ENCODE measurements around the gene ARHGEF28. TPM values are rescaled to one million over a fixed set of nuclear protein-coding genes. Genes with fewer than 3 reads are reported as not detected.

ARHGEF28 gene
- total RNA-seq, 1 donor from 2014 or later: 8.5 TPM

GRCh38 chr5:73939557-73939956 is 313.6 kb downstream of the ARHGEF28 start:
- H3K27me3 ChIP-seq (ENCODE audit: insufficient read depth, low read length): no peaks in the 10 kb centered on the region
- peaks cover 19% of the 10 kb centered on the region for H3K4me1 ChIP-seq (ENCODE audit: insufficient read depth, low read length)
- peak overlapping the region; percentile 81 for H3K4me2 ChIP-seq (ENCODE audit: low read length)
- Mint-ChIP-seq H3K4me1 (ENCODE audit: low read depth, unreplicated experiment) (peaks cover 41% of the 10 kb centered on the region), H3K27me3 (ENCODE audit: low read depth, unreplicated experiment) (no peaks in the 10 kb centered on the region), H3K4me3 (ENCODE audit: unreplicated experiment) (no peak overlapping the region), H3K9me3 (ENCODE audit: unreplicated experiment) (peaks cover 3% of the 10 kb centered on the region), H3K36me3 (ENCODE audit: low read depth, unreplicated experiment) (no peaks in the 10 kb centered on the region), H3K27ac (ENCODE audit: unreplicated experiment) (peak overlapping the region; percentile 97)
- peak; percentile 8 for DNase-seq (ENCODE audit: low read depth)
- H4K20me1 ChIP-seq (ENCODE audit: insufficient read depth, low read length): no peaks in the 10 kb centered on the region
- peak overlapping the region; percentile 77 for H3K9ac ChIP-seq (ENCODE audit: low read length)
- H3K27ac ChIP-seq (ENCODE audit: low read depth, low read length): peak overlapping the region; percentile 96
- no peaks in the 10 kb centered on the region for H3K9me3 ChIP-seq (ENCODE audit: insufficient read depth, low read depth, low read length)
- peak overlapping the region; percentile 1 for H2AFZ ChIP-seq (ENCODE audit: low read depth, low read length)
- FAIRE-seq: no peak
- H3K36me3 ChIP-seq (ENCODE audit: insufficient read depth, low read length): no peaks in the 10 kb centered on the region
- no peak for TF ChIP-seq CTCF (IDR thresholded peaks at IDR 0.05; ENCODE audit: insufficient read depth, low read depth, low read length)
- no peak for TF ChIP-seq EZH2 (IDR thresholded peaks at IDR 0.05; ENCODE audit: insufficient read depth, low read length)
- no peaks in the 10 kb centered on the region for H3K79me2 ChIP-seq (ENCODE audit: insufficient read depth, low read length)
- no peak overlapping the region for H3K4me3 ChIP-seq (ENCODE audit: insufficient read depth, low read depth, low read length)

- no peak overlapping the region for H3K4me2 ChIP-seq (ENCODE audit: low read length)
- no peak overlapping the region for H3K9ac ChIP-seq (ENCODE audit: low read length)
- no peaks in the 10 kb centered on the region for H3K36me3 Mint-ChIP-seq (ENCODE audit: low read depth, unreplicated experiment)
- H3K4me1 ChIP-seq (ENCODE audit: insufficient read depth, low read length): peaks cover 19% of the 10 kb centered on the region
- no peak overlapping the region for H2AFZ ChIP-seq (ENCODE audit: low read depth, low read length)
- TF ChIP-seq EZH2 (IDR thresholded peaks at IDR 0.05; ENCODE audit: insufficient read depth, low read length): no peak
- no peak for TF ChIP-seq CTCF (IDR thresholded peaks at IDR 0.05; ENCODE audit: insufficient read depth, low read depth, low read length)
- H3K79me2 ChIP-seq (ENCODE audit: insufficient read depth, low read length): no peaks in the 10 kb centered on the region
- DNase-seq (ENCODE audit: low read depth): peak; percentile 31
- H3K27ac Mint-ChIP-seq (ENCODE audit: unreplicated experiment): peak overlapping the region; percentile 89
- no peaks in the 10 kb centered on the region for H3K36me3 ChIP-seq (ENCODE audit: insufficient read depth, low read length)
- H3K27me3 Mint-ChIP-seq (ENCODE audit: low read depth, unreplicated experiment): no peaks in the 10 kb centered on the region
- no peak overlapping the region for H3K4me3 ChIP-seq (ENCODE audit: insufficient read depth, low read depth, low read length)
- no peaks in the 10 kb centered on the region for H4K20me1 ChIP-seq (ENCODE audit: insufficient read depth, low read length)
- no peak overlapping the region for H3K4me3 Mint-ChIP-seq (ENCODE audit: unreplicated experiment)
- H3K27ac ChIP-seq (ENCODE audit: low read depth, low read length): no peak overlapping the region
- no peaks in the 10 kb centered on the region for H3K9me3 ChIP-seq (ENCODE audit: insufficient read depth, low read depth, low read length)
- H3K9me3 Mint-ChIP-seq (ENCODE audit: unreplicated experiment): peaks cover 3% of the 10 kb centered on the region
- no peaks in the 10 kb centered on the region for H3K27me3 ChIP-seq (ENCODE audit: insufficient read depth, low read length)
- FAIRE-seq: no peak
- H3K4me1 Mint-ChIP-seq (ENCODE audit: low read depth, unreplicated experiment): peaks cover 39% of the 10 kb centered on the region
Observed at GRCh38 chr5:73940026-73940425, 314.0 kb downstream of the ARHGEF28 start.

- Histone ChIP-seq H2AFZ (ENCODE audit: low read depth, low read length) (no peak overlapping the region), H4K20me1 (ENCODE audit: insufficient read depth, low read length) (no peaks in the 10 kb centered on the region), H3K4me3 (ENCODE audit: insufficient read depth, low read depth, low read length) (no peak overlapping the region), H3K27me3 (ENCODE audit: insufficient read depth, low read length) (no peaks in the 10 kb centered on the region), H3K9me3 (ENCODE audit: insufficient read depth, low read depth, low read length) (no peaks in the 10 kb centered on the region), H3K4me2 (ENCODE audit: low read length) (no peak overlapping the region), H3K4me1 (ENCODE audit: insufficient read depth, low read length) (peaks cover 19% of the 10 kb centered on the region), H3K27ac (ENCODE audit: low read depth, low read length) (no peak overlapping the region), H3K79me2 (ENCODE audit: insufficient read depth, low read length) (no peaks in the 10 kb centered on the region), H3K9ac (ENCODE audit: low read length) (no peak overlapping the region), H3K36me3 (ENCODE audit: insufficient read depth, low read length) (no peaks in the 10 kb centered on the region)
- H3K4me1 Mint-ChIP-seq (ENCODE audit: low read depth, unreplicated experiment): peaks cover 39% of the 10 kb centered on the region
- no peaks in the 10 kb centered on the region for H3K36me3 Mint-ChIP-seq (ENCODE audit: low read depth, unreplicated experiment)
- H3K4me3 Mint-ChIP-seq (ENCODE audit: unreplicated experiment): no peak overlapping the region
- peak overlapping the region; percentile 92 for H3K27ac Mint-ChIP-seq (ENCODE audit: unreplicated experiment)
- peaks cover 6% of the 10 kb centered on the region for H3K9me3 Mint-ChIP-seq (ENCODE audit: unreplicated experiment)
- TF ChIP-seq EZH2 (IDR thresholded peaks at IDR 0.05; ENCODE audit: insufficient read depth, low read length) (no peak), CTCF (IDR thresholded peaks at IDR 0.05; ENCODE audit: insufficient read depth, low read depth, low read length) (no peak)
- H3K27me3 Mint-ChIP-seq (ENCODE audit: low read depth, unreplicated experiment): no peaks in the 10 kb centered on the region
- DNase-seq (ENCODE audit: low read depth) (no peak), FAIRE-seq (no peak)
Observed at GRCh38 chr5:73940801-73941200, 314.8 kb downstream of the ARHGEF28 start.
